ENCODE measurements around the gene PYDC1. TPM values are rescaled to one million over a fixed set of nuclear protein-coding genes. Genes with fewer than 3 reads are reported as not detected.
"Not testable (repeated sequence)": the region's sequence is repeated elsewhere in the genome, so short reads cannot be mapped to it uniquely, and the experiment has no call there.

Gene PYDC1
- total RNA-seq, 2 experiments from 2014 or later, result not detected

DNA sequence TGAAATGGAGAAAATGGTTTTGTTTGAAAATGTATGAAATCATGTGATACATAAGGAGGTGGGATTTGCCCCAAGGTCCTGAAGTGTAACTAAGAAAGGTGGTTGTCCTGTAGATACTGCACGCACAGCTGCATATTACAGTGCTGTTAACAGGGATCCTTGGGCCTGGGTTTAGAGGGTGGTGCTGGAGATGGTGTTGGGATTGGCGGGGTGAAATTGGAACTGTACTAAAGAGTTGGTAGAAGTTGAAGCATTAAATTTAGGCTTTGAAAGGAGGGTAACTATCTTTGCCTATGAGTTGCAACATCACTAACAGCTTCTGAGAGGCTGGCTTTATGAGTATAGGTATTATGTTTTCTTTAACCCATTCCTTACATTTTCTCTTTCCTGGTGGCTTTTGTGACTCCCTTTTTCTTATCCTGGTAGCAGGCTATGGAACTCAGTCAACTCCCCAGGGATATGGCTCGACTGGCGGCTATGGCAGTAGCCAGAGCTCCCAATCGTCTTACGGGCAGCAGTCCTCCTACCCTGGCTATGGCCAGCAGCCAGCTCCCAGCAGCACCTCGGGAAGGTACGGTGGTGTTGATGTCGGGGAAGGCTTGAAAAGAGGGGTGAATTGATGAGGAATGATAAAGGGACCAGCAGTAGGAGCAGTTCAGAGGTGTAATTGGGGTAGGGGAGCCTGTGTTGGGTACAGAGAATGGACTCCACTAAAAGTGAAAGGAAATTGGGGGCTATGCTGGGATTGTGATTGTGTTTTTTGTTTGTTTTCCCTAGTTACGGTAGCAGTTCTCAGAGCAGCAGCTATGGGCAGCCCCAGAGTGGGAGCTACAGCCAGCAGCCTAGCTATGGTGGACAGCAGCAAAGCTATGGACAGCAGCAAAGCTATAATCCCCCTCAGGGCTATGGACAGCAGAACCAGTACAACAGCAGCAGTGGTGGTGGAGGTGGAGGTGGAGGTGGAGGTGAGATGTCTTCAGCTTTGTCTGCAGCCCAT is 33.2 kb downstream of the PYDC1 start:
- intact Hi-C loops (cut with micrococcal nuclease), result no loop called here
- peaks cover 83% of the 10 kb centered on the region for H3K36me3 Mint-ChIP-seq
- DNase-seq, result no peak
- H3K27me3 Mint-ChIP-seq, result peaks cover 4% of the 10 kb centered on the region
- CTCF ChIA-PET, result interaction anchor here (0.6 to 1.4 kb wide), 3 partner anchors 28 to 117 kb away, joined by 3 to 7 read pairs (median 3); no protein-coding TSS in a partner anchor
- POLR2A ChIA-PET, result interaction anchor here (0.7 to 3.8 kb wide), 6 partner anchors 9 to 274 kb away, joined by 3 to 22 read pairs (median 4); partner anchors contain the start of gene PYCARD
- peak overlapping the region; percentile 86 for H3K4me3 Mint-ChIP-seq
- H3K4me1 Mint-ChIP-seq (ENCODE audit: low read depth), result peaks cover 68% of the 10 kb centered on the region
- peak overlapping the region; percentile 81 for H3K27ac Mint-ChIP-seq
- H3K9me3 Mint-ChIP-seq, result no peaks in the 10 kb centered on the region

DNA sequence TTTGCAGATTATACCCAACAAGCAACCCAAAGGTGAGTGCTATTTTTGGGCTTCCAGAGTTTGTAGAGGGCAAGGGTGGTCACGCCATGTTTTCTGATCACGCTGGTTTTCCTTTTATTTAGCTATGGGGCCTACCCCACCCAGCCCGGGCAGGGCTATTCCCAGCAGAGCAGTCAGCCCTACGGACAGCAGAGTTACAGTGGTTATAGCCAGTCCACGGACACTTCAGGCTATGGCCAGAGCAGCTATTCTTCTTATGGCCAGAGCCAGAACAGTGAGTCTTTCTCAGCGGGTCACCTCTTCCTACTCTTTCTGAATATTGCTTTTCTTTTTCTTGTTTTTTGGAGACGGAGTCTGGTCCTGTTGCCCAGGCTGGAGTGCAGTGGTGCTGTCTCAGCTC is 34.5 kb downstream of the PYDC1 start:
- Mint-ChIP-seq H3K4me1 (ENCODE audit: low read depth) (peaks cover 63% of the 10 kb centered on the region), H3K9me3 (no peaks in the 10 kb centered on the region), H3K4me3 (peak overlapping the region; percentile 86), H3K36me3 (peaks cover 70% of the 10 kb centered on the region), H3K27me3 (peaks cover 4% of the 10 kb centered on the region), H3K27ac (peak overlapping the region; percentile 81)
- ChIA-PET POLR2A (interaction anchor here (0.8 to 1.3 kb wide), 8 partner anchors 11 to 40 kb away, joined by 3 to 5 read pairs (median 3); partner anchors contain the start of gene PYCARD), CTCF (interaction anchor here (0.8 to 1.3 kb wide), 2 partner anchors 40 to 198 kb away, joined by 3 to 6 read pairs; partner anchors contain the start of gene HSD3B7)
- DNase-seq, result no peak
- intact Hi-C loops (cut with micrococcal nuclease), result no loop called here

DNA sequence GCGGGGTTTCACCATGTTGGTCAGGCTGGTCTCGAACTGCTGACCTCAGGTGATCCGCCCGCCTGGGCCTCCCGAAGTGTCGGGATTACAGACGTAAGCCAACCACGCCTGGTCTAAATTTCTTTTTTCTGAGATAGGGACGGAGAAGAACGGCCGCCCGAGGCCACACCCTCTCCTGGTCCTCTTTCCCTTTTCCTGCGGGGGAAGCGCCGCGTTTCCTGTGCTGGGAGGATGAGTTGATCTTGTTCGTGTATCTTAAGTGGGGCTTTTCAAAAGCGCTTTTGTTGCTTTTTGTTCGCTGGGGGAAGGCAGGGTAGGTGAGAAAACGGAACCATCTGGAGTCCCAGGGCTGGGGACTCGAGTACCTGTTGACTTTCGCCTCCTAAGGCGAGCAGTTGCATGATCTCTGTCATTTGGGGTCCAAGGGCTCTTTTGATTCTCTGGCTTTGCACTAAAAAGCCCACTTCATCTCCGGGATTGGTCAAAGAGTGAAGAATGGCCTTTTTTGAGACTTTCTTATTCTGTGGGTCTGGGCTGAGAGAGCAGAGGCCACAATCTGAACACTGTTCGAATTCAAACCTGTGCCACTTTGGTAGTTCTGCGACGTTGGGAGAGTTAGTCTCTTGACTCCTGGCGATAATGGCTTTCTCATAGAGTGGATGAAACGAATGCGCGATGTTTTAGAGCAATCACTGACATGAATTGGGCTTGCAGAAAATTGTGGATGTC is 35.7 kb downstream of the PYDC1 start:
- Mint-ChIP-seq H3K4me3 (peak overlapping the region; percentile 86), H3K9me3 (no peaks in the 10 kb centered on the region), H3K4me1 (ENCODE audit: low read depth) (peaks cover 58% of the 10 kb centered on the region), H3K36me3 (peaks cover 59% of the 10 kb centered on the region), H3K27ac (peak overlapping the region; percentile 99), H3K27me3 (peaks cover 4% of the 10 kb centered on the region)
- ChIA-PET POLR2A (interaction anchor here (0.8 to 4.1 kb wide), 18 partner anchors 8 to 696 kb away, joined by 3 to 44 read pairs (median 6); partner anchors contain the start of genes KAT8, PRSS8, PYCARD and ZNF267), CTCF (interaction anchor here (2.1 kb wide), 1 partner anchor 39 kb away, joined by 14 read pairs; no protein-coding TSS in a partner anchor)
- DNase-seq, result peak; percentile 61
- intact Hi-C loops (cut with micrococcal nuclease), result no loop called here

DNA sequence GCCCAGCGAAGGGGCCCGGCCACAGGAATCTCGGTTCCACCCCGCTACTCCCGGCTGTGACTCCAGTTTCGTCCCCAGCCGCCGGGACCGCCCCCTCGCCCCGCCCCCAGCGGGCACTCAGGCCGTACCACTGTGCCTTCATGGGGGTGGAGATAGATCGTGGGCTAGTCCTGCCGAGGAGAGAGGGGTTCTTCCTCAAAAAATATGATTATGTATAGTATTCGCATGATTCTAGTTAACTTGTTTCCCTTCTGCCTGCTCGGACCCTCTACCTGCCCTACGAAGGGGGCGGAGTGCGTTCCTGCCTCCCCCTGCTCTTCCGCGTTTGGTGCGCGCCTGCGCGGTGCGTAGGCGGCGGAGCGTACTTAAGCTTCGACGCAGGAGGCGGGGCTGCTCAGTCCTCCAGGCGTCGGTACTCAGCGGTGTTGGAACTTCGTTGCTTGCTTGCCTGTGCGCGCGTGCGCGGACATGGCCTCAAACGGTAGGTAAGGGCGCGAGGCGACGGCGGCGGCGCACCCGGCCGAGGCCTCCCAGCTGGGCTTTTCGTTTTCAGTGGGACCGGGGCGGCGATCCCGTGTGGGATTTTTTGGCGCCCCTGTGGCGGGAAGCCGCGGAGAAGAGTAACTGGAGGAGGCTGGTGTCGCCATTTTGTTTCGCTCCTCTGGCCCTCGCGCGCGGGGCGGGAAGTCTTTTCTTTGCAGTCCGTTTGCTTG is 37.0 kb downstream of the PYDC1 start, which contains the start of gene FUS:
TSS of gene FUS (plus strand) at position 393 of the 713 bp plus-strand sequence. CDS start at position 469, 76 bp downstream.
- Mint-ChIP-seq H3K9me3 (no peaks in the 10 kb centered on the region), H3K36me3 (peaks cover 45% of the 10 kb centered on the region), H3K4me3 (peak within 1 kb of the TSS; percentile 86), H3K27me3 (peaks cover 4% of the 10 kb centered on the region), H3K4me1 (ENCODE audit: low read depth) (peaks cover 44% of the 10 kb centered on the region), H3K27ac (peak within 1 kb of the TSS; percentile 99)
- peak; percentile 93 for DNase-seq
- ChIA-PET POLR2A (interaction anchor here (0.5 to 4.1 kb wide), 29 partner anchors 10 to 697 kb away, joined by 3 to 44 read pairs (median 5); partner anchors contain the start of genes ARMC5, BCKDK, KAT8 and ORAI3), CTCF (interaction anchor here (0.6 to 2.1 kb wide), 3 partner anchors 19 to 689 kb away, joined by 3 to 14 read pairs (median 4); no protein-coding TSS in a partner anchor)
- intact Hi-C loops (cut with micrococcal nuclease), result loop anchor here (1.0 to 5.0 kb wide), 4 partner anchors 38 to 697 kb away; partner anchors contain the start of genes ZNF646 and ZNF668

DNA sequence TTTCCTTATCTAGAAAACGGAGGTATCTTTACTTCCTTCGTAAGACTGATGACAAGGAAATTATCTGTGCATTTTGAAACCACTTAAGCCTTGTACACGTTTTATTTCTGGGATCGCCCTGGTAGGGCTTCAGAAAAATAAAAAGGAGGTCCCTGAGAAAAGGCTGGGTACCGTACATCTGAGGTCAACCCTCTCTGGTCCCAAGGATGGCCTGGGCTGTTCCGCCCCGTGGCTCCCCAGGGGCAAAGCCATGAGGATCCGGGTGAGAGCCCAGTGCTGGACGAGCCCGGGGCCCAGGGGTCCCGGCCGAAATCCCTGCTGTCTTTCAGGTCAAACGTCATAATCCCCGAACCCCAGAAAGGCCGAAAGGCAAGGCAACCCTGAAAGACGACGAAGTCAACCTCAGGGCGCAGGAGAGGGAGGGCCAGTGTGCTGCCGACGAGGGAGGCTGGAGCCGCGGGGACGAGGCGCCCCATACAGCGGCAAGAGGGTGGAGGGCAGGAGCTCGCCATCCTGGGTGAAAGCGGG is 37.7 kb downstream of the PYDC1 start:
- Mint-ChIP-seq H3K27me3 (peaks cover 4% of the 10 kb centered on the region), H3K36me3 (peaks cover 41% of the 10 kb centered on the region), H3K27ac (peak overlapping the region; percentile 99), H3K4me3 (peak overlapping the region; percentile 86), H3K4me1 (ENCODE audit: low read depth) (peaks cover 40% of the 10 kb centered on the region), H3K9me3 (no peaks in the 10 kb centered on the region)
- ChIA-PET POLR2A (interaction anchor here (0.5 to 4.1 kb wide), 22 partner anchors 10 to 694 kb away, joined by 3 to 44 read pairs (median 6); partner anchors contain the start of genes ARMC5, BCKDK, KAT8 and ORAI3), CTCF (interaction anchor here (0.6 to 2.1 kb wide), 3 partner anchors 19 to 689 kb away, joined by 3 to 14 read pairs (median 4); no protein-coding TSS in a partner anchor)
- no peak for DNase-seq
- intact Hi-C loops (cut with micrococcal nuclease), result loop anchor here (1.0 to 5.0 kb wide), 3 partner anchors 37 to 698 kb away; no protein-coding TSS in a partner anchor

DNA sequence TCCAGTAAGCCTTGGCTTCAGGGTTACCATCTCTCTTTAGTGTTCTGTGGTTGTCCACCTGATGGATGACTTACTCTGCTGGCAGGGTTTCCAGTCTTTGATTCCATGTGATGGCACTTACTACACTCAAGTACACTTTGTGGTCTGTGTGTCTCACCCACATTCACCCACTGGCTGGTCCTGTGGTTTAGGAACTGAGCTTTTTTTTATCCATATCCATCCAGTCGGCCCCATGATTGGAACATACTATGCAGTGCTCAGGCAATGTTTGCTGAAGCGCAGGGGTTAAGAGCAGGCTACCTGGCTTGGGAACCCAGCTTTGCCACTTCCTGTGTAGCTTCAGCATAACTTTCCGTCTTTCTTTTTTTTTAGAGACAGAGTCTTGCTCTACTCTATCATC is 39.8 kb downstream of the PYDC1 start:
- intact Hi-C loops (cut with micrococcal nuclease), result loop anchor here (1.0 to 5.0 kb wide), 3 partner anchors 18 to 700 kb away; no protein-coding TSS in a partner anchor
- H3K4me3 Mint-ChIP-seq, result peak overlapping the region; percentile 38
- peak; percentile 81 for DNase-seq
- H3K36me3 Mint-ChIP-seq, result peaks cover 20% of the 10 kb centered on the region
- ChIA-PET CTCF (interaction anchor here (1.1 to 3.0 kb wide), 3 partner anchors 32 to 363 kb away, joined by 4 to 18 read pairs (median 5); no protein-coding TSS in a partner anchor), POLR2A (interaction anchor here (1.1 to 4.1 kb wide), 3 partner anchors 12 to 25 kb away, joined by 3 to 15 read pairs (median 5); partner anchors contain the start of gene PYCARD)
- no peaks in the 10 kb centered on the region for H3K9me3 Mint-ChIP-seq
- peaks cover 4% of the 10 kb centered on the region for H3K27me3 Mint-ChIP-seq
- peaks cover 20% of the 10 kb centered on the region for H3K4me1 Mint-ChIP-seq (ENCODE audit: low read depth)
- H3K27ac Mint-ChIP-seq, result peak overlapping the region; percentile 7

DNA sequence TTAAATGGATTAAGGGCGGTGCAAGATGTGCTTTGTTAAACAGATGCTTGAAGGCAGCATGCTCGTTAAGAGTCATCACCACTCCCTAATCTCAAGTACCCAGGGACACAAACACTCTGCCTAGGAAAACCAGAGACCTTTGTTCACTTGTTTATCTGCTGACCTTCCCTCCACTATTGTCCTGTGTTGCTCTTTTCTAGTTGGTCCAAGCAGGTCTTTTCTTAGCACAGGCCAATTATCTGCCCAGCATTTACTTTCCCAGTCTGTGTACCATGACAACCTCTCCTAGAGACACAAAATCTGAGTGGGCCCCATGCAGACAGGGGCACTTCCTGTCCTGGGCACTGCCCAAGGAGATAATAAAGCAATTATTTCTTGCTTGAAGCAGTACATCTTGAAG is 46.9 kb downstream of the PYDC1 start:
- POLR2A ChIA-PET; DNase-seq; CTCF ChIA-PET; H3K27ac Mint-ChIP-seq; H3K4me1 Mint-ChIP-seq (ENCODE audit: low read depth); H3K36me3 Mint-ChIP-seq; H3K4me3 Mint-ChIP-seq; H3K27me3 Mint-ChIP-seq; intact Hi-C loops (cut with micrococcal nuclease); H3K9me3 Mint-ChIP-seq: not testable (repeated sequence)

DNA sequence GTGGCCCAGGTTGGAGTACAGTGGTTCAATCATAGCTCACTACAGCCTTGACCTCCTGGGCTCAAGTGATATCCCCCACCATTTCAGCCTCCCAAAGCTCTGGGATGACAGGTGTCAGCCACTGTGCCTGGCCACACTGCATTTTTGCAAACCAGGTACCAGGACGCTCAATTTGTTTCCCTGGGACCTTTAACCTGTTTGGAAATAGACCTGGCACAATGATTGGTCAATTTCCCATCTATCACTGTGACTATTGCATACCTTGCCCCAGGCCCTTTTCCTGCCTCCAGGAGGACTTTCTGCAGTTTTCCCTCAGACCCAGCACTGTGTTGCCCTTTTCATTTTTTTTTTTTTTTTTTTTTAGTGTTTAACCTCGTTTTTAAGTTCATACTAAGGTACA is 48.1 kb downstream of the PYDC1 start:
- intact Hi-C loops (cut with micrococcal nuclease), result no loop called here
- CTCF ChIA-PET, result interaction anchor here (1.9 kb wide), 1 partner anchor 27 kb away, joined by 10 read pairs; no protein-coding TSS in a partner anchor
- Mint-ChIP-seq H3K27ac (no peak overlapping the region), H3K27me3 (no peaks in the 10 kb centered on the region), H3K9me3 (no peaks in the 10 kb centered on the region), H3K4me3 (no peak overlapping the region), H3K36me3 (no peaks in the 10 kb centered on the region), H3K4me1 (ENCODE audit: low read depth) (no peaks in the 10 kb centered on the region)
- DNase-seq, result no peak
- POLR2A ChIA-PET, result no interaction called here

DNA sequence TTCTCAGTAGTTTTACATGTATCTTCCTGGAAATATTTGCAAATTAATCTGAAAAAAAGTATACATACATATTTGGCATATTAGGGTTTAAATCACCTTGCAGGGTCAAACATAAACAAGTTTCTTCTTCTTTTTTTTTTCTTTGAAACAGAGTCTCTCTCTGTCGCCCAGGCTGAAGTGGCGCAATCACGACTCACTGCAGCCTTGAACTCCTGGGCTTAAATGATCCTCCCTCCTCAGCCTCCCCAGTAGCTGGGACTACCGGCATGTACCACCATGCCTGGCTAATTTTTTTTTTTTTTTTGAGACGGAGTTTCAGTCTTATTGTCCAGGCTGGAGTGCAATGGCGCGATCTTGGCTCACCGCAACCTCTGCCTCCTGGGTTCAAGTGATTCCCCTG is 49.6 kb downstream of the PYDC1 start:
- no peak overlapping the region for H3K4me3 Mint-ChIP-seq
- ChIA-PET POLR2A (interaction anchor here (0.7 kb wide), 1 partner anchor 26 kb away, joined by 3 read pairs; no protein-coding TSS in a partner anchor), CTCF (interaction anchor here (1.0 to 1.9 kb wide), 2 partner anchors 9 to 25 kb away, joined by 4 to 10 read pairs; no protein-coding TSS in a partner anchor)
- H3K4me1 Mint-ChIP-seq (ENCODE audit: low read depth), result no peaks in the 10 kb centered on the region
- no peak overlapping the region for H3K27ac Mint-ChIP-seq
- H3K36me3 Mint-ChIP-seq, result no peaks in the 10 kb centered on the region
- intact Hi-C loops (cut with micrococcal nuclease), result no loop called here
- no peaks in the 10 kb centered on the region for H3K27me3 Mint-ChIP-seq
- no peak for DNase-seq
- H3K9me3 Mint-ChIP-seq, result no peaks in the 10 kb centered on the region
